Iris pigment epithelial cell (primary cell): Measurements from ENCODE around the gene TUBA3E.
A peak's percentile ranks its signal among the peaks of the same experiment; 100 is the strongest.
"Not testable (repeated sequence)": the region's sequence is repeated elsewhere in the genome, so short reads cannot be mapped to it uniquely, and the experiment has no call there.

Experiments used
- DNase-seq: peaks from one replicate; pipeline ENCODE4 v3.0.0-alpha.2; 2011; ENCODE audit warnings: low read depth

Gene TUBA3E

DNA sequence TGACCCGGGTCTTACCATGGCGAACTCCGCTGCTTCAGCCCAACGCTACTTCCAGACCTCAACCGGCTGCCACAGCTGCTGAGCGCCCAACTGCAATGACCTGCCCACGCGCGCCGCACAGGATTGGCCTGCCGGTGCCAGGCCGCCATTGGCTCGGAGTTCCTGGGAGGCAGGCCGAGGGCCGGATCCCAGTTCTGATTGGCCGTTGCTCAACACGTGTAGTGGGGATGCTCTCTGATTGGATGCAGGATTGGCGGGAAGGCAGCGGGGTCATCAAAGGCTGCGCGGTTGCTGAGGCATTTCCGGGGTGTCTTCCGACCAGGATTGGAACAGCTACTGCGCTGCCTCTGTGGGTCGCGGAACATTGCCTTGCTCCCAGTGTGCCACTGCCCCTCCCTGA lies at the start of gene TUBA3E:
Gene TUBA3E, minus strand, starts transcription at position 97 of the 400 bp plus-strand sequence. Its CDS starts 79 bp downstream, at position 18.
- DNase-seq: no peak

DNA sequence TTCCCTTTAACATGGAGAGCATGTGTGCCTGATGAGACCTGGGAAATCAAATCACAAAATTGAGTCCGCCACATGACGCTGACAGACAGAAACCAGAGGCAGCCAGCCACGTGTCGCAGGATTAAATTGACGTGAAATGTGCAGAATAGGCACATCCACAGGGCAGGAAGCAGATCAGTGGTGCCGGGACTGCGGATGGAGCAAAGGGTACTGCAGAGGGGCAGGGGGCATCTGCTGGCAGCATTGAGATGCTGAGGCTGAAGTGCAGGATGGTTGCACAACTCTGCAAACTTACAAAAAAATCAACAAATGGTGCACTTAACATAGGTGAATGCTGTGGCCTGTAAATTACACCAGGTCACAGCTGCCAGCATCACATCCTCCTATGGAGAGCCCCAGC lies 48.2 kb upstream of the TUBA3E start:
- no peak for DNase-seq

DNA sequence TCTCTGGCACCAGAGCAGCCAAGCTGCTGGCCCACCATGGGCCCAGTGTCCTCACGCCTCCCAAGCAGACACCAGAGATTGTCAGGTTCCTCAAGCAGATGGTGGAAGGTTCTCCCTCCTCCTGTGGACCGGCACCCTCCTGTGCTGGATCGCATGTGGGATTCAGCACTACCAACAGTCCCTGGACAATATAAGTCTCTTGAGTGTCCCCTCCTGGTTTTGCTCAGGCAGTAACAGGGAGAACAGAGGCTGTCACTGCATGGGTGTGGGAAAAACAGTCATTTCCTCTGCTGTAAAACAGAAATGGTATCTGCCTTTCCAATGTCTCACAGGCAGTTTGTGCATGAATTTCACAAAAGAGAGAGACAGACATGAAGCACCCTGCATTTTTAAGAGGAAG lies 47.7 kb upstream of the TUBA3E start:
- DNase-seq: no peak

DNA sequence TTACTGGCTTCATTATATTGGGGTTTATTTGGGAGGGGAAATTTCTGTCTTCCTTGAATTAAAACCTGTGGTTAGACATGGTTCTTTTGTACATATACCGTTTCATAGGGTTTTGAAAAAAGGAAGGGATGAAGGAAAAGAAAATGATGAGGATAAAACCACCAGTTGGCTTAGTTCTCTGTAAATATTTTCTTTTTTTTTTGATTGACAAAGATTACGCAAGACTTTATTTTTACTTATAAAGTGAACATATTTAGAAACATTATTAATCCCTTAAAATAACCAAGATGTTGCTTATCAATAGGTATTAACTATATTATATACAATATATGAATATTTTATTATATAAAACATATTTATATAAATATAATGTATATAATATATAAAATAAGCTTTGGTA lies 45.1 kb upstream of the TUBA3E start:
- DNase-seq: no peak

DNA sequence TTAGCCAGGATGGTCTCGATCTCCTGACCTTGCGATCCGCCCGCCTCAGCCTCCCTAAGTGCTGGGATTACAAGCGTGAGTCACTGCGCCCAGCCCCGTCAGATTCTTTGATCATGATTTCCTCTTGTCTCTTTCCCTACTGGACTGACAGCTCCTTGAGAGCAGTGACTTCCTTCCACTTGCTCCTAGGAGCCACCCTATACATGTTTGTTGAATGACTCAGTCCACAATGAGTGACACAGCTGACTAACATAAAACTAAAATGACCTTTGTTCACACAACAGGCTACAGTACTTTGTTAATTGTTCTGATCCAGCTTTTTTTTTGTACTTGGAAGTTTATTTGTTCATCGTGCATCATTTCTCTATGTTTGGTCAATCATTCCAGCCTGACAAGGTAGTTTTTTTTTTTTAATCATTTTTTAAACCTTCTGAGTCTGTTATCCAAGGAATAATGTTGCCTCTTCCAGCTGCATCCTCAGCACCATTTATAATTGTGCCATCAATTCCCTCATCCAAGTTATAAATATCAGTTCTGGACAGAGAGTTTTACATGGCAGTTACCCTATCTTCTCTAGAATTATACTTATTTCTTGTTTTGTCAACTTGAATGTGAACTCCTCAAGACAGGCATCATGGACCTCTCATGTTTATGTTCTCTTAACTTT lies 42.9 kb upstream of the TUBA3E start:
- DNase-seq: peak; percentile 72

DNA sequence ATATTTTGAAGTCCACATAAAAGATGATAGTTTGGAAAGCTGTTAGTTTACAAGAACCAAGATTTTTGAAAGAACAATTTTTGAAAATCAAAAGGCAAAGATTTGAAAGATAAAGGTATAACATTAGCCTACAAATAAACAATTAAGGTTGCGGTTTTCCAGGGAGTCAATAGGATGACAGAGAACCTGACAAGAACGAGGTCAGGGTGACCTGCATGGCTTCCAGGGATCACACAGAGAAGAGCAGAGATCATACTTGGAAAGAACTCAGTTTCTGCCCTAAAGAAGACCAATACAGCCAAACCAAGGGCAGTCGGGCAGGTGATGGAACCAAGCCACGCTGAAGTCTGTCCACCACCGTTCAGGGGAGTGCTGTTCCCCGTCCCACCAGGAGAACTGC lies 41.3 kb upstream of the TUBA3E start:
- DNase-seq: not testable (repeated sequence)

DNA sequence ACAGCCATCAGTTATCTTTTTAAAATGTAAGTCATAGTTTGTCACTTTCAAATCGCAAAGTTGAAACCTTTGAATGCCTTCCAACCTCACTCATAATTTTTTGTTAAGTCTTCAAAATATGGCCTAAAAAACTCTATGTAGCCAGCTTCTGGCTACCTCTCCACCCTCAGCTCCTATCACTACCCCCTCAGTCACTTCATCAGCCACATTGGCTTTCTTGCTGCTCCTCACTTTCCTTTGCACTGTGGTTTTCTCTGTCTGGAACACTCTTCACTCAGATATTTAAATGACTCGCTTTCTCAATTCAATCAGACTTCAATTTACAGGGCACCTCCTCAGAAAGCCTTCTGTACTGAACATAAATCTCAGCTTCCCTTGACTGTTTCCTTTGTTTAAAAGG lies 34.8 kb upstream of the TUBA3E start:
- not testable (repeated sequence) for DNase-seq

DNA sequence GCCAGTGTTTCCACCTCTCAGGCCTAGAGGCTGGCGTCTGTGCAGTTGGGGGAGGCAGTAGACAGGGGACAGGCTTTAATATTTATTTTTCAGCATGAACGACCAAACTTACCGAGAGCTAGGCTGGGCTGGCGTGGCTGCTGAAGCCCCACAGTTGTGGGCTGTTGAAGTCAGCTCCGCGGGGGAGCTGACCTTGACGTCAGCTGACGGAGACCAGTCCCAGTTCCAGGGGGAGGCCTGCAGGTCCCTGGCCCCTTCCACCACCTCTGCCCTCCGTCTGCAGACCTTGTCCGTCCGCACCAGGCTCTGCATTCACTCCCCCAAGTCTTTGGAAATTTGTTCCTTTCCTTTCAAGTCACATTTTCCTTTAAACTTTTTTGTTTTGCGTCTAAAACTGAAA lies 33.4 kb upstream of the TUBA3E start:
- no peak for DNase-seq

DNA sequence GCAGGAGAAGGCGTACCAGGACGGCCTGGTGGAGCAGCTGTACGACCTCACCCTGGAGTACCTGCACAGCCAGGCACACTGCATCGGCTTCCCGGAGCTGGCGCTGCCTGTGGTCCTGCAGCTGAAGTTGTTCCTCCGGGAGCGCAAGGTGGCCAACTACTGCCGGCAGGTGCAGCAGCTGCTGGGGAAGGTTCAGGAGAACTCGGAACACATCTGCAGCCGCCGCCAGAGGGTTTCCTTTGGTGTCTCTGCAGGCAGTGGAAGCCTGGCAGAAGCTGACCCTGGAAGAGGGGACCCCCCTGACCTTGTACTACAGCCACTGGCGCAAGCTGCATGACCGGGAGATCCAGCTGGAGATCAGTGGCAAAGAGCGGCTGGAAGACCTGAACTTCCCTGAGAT lies 32.7 kb upstream of the TUBA3E start:
- DNase-seq: not testable (repeated sequence)

DNA sequence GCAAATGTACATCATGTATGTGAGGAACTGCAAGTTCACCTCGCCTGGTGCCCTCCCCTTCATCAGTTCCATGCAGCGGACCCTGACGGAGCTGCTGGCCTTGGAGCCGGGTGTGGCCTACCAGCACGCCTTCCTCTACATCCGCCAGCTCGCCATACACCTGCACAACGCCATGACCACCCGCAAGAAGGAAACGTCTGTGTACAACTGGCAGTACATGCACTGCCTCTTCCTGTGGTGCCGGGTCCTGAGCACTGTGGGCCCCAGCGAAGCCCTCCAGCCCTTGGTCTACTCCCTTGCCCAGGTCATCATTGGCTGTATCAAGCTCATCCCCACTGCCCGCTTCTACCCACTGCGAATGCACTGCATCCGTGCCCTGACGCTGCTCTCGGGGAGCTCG lies 32.1 kb upstream of the TUBA3E start:
- not testable (repeated sequence) for DNase-seq

DNA sequence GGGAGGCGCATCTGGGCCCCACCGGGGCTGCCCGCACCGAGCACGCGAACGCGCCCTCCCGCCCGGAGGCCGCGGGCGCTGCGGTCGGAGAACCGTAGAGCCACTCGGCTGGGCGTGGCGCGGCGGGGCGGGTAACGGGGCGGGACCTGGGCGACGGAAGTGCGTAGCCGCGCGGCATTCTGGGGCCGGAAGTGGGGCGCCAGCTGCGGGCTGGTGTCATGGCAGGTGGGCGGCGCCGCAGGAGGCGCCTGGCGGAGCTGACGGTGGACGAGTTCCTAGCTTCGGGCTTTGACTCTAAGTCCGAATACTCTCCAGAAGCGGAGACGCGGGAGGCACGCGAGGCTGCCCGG lies 30.9 kb upstream of the TUBA3E start:
- peak; percentile 6 for DNase-seq

DNA sequence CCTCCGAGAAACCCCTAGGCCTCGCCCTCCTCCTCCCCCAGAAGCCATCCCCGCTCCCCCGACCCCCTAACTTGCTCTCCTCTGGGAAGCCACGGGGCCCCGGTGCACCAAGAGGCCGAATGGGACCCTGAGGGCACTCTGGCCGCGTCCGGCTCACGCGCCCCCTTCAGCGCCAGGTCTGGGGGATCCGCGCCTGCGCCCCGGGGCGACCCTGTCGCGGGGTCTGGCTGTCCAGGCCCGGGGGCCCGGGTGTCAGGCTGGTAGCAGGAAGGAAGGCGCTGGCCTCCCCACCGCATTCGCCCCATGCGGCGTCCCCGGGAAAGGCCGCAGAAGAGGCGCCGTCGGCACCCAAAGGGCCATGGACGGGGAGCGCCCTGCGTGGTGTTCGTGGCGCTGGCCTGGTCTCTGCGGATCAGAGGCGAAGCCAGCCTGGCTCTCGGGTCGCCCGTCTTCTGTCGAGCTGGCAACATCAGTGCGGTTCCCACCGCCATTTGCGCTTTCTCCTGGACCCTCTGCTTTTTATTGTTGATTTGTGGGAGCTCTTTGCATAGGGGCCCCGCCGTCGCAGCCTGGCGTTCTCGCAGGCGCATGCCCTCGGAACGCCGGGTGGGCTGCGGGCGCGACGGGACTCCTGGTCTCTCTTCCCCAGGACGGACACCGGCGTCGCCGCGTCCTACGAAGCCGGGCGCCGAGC lies 30.4 kb upstream of the TUBA3E start:
- DNase-seq: not testable (repeated sequence)

DNA sequence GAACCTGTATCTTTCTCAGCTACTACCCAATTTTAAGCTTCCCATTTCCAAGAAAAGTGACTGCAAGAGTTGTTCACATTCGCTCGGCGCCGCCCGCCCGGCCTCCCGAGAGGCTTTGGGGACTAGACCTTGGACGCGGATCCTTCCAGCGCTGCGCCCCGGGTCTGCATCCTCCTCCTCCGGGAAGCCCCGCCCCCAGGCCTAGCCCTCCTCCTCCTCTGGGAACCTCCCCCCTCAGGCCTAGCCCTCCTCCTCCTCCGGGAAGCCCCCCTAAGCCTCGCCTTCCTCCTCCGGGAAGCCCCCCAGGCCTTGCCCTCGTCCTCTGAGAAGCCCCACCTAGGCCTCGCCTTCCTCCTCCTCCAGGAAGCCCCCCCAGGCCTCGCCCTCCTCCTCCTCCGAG lies 29.8 kb upstream of the TUBA3E start:
- not testable (repeated sequence) for DNase-seq

DNA sequence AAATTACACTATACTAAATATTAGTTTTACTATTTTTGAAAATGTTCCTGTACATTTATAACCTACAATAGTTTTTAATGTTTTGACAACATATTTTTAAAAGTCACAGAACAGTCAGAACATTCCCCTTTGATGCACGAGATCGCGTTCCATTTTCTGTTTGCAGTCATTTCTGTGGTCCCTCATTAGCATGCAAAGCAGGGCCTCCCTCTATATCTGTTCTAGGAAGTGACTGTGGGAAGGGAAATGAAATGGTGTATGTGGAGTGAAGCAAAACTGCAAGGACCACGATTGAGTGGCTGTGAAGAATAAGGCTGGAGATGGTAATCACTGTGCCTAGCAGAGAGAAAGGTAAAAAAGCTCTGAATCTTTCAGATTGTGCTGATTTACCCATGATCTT lies 24.3 kb upstream of the TUBA3E start:
- DNase-seq: not testable (repeated sequence)

DNA sequence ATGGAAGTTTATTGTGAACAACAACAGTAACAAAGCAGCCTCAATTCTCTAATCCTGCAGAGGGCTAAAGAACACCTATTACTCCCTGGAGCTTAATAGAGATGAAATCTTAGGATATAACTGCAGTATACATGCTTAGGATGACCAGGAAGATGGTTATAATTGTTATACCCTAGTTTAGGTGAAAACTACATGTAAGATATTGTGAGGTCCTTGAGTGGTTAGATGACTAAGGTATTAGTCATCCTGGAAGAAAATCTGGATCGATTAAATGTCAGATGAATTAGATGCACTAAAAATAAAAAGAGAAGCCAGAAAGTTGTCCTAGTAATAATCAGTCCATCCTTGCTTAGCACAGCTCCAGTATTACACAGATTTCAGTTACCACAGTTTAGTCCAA lies 22.3 kb upstream of the TUBA3E start:
- DNase-seq: not testable (repeated sequence)

DNA sequence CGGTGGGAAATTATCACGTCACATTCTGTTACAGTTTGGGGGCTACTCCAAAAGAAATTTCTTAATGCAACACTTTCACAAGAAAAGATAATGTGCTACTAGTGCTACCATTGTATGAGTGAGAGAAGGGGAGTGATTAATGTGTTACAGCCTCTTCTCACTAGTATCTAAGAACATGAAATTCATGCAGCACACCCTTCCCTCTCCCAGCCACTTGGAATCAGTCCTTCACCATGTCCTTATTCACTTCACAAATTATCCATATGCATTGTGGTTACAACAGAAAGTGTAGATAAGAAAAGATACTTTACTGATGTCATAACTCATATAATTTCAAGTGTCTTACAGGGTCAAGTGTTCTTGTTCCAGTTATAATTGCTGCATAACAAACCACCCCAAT lies 20.9 kb upstream of the TUBA3E start:
- DNase-seq: not testable (repeated sequence)

DNA sequence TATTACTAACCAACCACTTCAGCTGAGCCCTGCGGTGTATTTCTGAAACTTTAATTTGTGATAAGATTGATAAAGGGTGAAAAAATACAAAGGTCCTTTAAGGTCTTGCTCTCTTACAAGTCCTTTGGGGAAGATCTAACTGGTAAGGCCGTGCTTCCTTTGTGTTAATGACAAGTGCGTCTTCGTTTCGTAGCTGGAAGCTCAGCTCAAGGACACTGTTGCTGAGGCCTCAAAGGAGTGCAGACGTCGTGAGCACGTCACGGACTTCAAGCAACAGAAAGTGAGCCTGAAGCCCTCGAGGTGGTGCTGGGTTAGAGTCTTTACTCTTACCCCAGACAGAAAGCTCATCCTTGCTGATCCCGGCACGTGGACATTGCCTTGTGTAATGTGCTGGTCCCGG lies 8.8 kb upstream of the TUBA3E start:
- DNase-seq: not testable (repeated sequence)

DNA sequence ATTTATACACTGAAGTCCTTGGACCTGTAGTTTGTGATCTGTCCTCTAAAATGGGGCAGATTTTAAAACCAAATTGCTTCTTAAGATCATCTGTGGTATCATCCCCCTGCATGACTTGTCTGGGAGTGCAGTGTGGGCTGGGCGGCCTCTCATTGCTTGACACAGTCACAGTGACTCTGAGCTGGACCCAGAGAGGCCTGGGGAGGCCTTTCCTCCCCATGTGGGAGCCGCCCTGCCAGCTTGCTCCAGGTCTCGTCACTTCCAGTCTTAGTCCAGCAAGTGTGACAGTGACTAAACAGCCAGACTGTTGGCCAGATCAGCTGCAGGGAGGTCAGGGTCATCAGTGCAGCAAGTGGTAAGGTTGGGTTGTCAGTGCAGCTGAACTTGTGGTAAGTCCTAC lies 4.9 kb upstream of the TUBA3E start:
- DNase-seq: not testable (repeated sequence)

DNA sequence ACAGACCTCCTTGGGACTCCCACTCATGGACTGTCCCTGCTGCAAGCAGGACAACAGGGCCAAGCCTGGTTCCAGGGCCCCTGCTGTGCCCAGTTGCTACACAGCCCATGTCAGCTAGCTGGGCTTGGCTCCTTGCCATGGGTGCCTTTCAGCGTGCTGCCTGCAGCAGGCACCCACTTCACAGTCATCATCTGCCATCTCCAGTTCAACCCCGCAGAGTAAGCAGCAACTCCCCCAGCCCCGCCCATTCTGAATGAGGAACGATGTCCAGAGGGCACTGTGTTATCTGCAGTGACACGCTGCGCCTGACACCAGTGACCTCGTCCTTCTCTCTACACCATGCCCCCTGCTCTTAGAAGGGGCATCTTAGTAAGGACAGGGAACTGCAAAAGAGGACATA lies 4.3 kb upstream of the TUBA3E start:
- DNase-seq: not testable (repeated sequence)

DNA sequence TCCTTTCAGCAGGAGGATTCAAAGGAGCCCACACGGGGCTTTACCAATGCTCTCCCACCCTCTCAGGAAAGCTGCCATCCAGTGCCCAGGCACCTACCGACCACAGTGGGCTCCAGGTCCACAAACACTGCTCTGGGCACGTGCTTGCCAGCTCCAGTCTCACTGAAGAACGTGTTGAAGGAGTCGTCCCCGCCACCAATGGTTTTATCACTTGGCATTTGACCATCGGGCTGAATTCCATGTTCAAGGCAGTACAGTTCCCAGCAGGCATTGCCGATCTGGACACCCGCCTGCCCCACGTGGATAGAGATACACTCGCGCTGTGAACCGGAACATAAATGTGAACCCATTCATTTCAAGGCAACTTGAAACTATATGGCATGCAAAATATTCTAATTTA lies 2.2 kb downstream of the TUBA3E start:
- DNase-seq: not testable (repeated sequence)

DNA sequence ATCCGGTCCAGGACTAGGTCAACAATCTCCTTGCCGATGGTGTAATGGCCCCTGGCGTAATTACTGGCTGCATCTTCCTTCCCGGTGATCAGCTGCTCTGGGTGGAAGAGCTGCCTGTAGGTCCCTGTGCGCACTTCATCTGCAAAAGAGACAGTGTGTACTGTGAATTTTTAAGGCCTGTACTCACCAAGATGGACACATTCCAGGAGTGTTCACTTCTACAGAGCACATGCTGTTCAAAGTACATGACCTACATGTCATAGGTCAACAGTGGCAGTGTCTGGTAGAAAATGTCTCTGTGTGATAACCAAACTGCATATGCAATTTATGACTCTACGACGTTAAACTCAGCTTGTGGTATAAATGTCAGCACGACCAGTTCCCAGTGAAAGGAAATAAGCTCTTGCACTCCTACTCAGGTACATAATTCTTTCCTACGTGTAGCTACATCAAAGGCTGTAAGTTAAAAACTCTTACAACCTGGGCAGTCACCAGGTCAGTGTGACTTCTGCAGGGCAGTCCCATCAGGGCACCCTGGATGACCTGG lies 3.1 kb downstream of the TUBA3E start:
- not testable (repeated sequence) for DNase-seq

DNA sequence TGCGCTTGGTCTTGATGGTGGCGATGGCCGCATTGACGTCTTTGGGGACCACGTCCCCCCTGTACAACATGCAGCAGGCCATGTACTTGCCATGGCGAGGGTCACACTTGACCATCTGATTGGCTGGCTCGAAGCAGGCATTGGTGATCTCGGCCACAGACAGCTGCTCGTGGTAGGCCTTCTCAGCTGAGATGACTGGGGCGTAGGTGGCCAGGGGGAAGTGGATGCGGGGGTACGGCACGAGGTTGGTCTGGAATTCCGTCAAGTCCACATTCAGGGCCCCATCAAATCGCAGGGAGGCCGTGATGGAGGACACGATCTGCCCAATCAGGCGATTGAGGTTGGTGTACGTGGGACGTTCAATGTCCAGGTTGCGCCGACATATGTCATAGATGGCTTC lies 4.4 kb downstream of the TUBA3E start:
- not testable (repeated sequence) for DNase-seq

DNA sequence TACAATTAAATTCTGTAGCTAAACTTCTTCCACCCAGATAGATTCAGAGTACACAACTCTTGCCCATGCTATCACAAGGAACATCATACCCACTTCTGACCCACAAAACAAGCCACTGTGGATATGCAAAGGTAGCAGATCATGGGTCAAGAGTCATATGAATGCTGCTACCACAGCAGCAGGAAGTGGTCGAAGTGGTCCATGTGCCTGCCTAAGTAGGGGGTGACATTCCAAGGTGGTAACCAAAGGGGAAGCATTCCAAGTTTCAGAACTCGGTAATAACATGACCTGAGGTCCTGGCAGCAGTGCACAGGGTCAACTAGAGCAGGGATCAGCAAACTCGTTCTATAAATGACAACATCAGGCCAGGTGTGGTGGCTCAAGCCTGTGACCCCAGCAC lies 5.8 kb downstream of the TUBA3E start:
- not testable (repeated sequence) for DNase-seq

DNA sequence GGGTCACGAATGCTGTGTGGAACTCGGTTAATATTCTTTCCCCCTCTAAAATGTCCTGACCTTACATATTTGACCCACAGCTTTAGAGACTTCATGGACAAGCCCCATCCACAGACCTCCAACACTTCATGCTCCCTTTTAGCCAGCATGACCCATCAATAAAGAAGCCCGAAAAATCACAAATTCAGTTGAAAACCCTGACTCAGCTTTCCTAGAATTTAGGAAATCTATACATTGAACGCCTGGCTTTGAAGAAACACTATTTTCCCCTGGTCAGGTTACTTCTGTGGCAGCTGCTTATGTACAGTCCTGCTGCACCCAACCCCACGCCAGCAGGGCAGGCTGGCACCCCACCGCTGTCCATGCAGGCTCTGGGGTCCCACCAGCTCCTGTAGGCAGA lies 6.9 kb downstream of the TUBA3E start:
- DNase-seq: not testable (repeated sequence)
